KBM-7 (cell line): Measurements from ENCODE around the gene TLK1.
A peak's percentile ranks its signal among the peaks of the same experiment; 100 is the strongest.
"Not testable (repeated sequence)": the region's sequence is repeated elsewhere in the genome, so short reads cannot be mapped to it uniquely, and the experiment has no call there.

ENCODE experiments used
- DNase-seq: peaks from one replicate; pipeline ENCODE4 v3.0.0-alpha.2; 2015
- in situ Hi-C: fragments of 300-500 bp; cut with MboI; formaldehyde crosslinking; loops from 2 replicates; pipeline ENCODE4 v1.14.3; 2020; ENCODE audit warnings: low sequenced_read_pairs, low pct_unique_long_range_greater_than_20kb, mixed read lengths

Gene TLK1

GRCh38 chr2:171091517-171091916 lies 69.2 kb downstream of the TLK1 start:
- in situ Hi-C loops, DNase-seq: not testable (repeated sequence)

GRCh38 chr2:171089489-171089888 lies 71.2 kb downstream of the TLK1 start:
- in situ Hi-C loops = no loop called here
- no peak for DNase-seq

GRCh38 chr2:171088057-171088834 lies 72.4 kb downstream of the TLK1 start:
- in situ Hi-C loops = no loop called here
- no peak for DNase-seq

GRCh38 chr2:171087547-171087946 lies 73.1 kb downstream of the TLK1 start:
- no peak for DNase-seq

GRCh38 chr2:171086352-171087290 lies 74.1 kb downstream of the TLK1 start:
- DNase-seq = peak; percentile 60
- in situ Hi-C loops = no loop called here

More at GRCh38 chr2:171087547-171087946, 73.1 kb downstream of the TLK1 start:
- in situ Hi-C loops = no loop called here

GRCh38 chr2:171084128-171084527 lies 76.6 kb downstream of the TLK1 start:
- DNase-seq = no peak
- in situ Hi-C loops = no loop called here

- in situ Hi-C loops = no loop called here
- no peak for DNase-seq
These were observed 77.2 kb downstream of the TLK1 start for GRCh38 chr2:171083451-171083850.

GRCh38 chr2:171081649-171082111 lies 79.0 kb downstream of the TLK1 start:
- in situ Hi-C loops = no loop called here

GRCh38 chr2:171080607-171081006 lies 80.1 kb downstream of the TLK1 start:
- in situ Hi-C loops = no loop called here
- DNase-seq = no peak

More at GRCh38 chr2:171081649-171082111, 79.0 kb downstream of the TLK1 start:
- no peak for DNase-seq

- DNase-seq, in situ Hi-C loops: not testable (repeated sequence)
These were observed 84.3 kb downstream of the TLK1 start for GRCh38 chr2:171076422-171076821.

- in situ Hi-C loops = no loop called here
- DNase-seq = no peak
These were observed 88.5 kb downstream of the TLK1 start for GRCh38 chr2:171072164-171072563.

GRCh38 chr2:171069286-171069956 lies 91.3 kb downstream of the TLK1 start:
- in situ Hi-C loops = no loop called here
- no peak for DNase-seq

- in situ Hi-C loops = no loop called here
These were observed 94.6 kb downstream of the TLK1 start for GRCh38 chr2:171066110-171066509.

GRCh38 chr2:171057575-171057974 lies 103.1 kb downstream of the TLK1 start:
- in situ Hi-C loops = no loop called here
- no peak for DNase-seq

More at GRCh38 chr2:171066110-171066509, 94.6 kb downstream of the TLK1 start:
- DNase-seq = no peak

- in situ Hi-C loops = no loop called here
- DNase-seq = no peak
These were observed 104.4 kb downstream of the TLK1 start for GRCh38 chr2:171056307-171056706.

GRCh38 chr2:171049691-171050090 lies 111.0 kb downstream of the TLK1 start:
- DNase-seq = no peak
- in situ Hi-C loops = no loop called here

GRCh38 chr2:171046048-171046560 lies 114.6 kb downstream of the TLK1 start:
- DNase-seq = no peak
- in situ Hi-C loops = no loop called here

GRCh38 chr2:171044416-171044815 lies 116.3 kb downstream of the TLK1 start:
- no peak for DNase-seq
- in situ Hi-C loops = no loop called here
